GM12864 (cell line): Measurements from ENCODE around the gene NUAK1.

Source experiments
- DNase-seq: peaks from one replicate; pipeline ENCODE4 v3.0.0-alpha.2; 2011; ENCODE audit warnings: low read depth
- H3K4me3 ChIP-seq: 2 replicates; pipeline ENCODE4 v1.5.1; 2011; ENCODE audit warnings: mild to moderate bottlenecking, low read depth, low read length, control low read depth
- TF ChIP-seq, protein P1 (sequence below): IDR thresholded peaks from 2 replicates; pipeline ENCODE4 v1.5.1; 2011; ENCODE audit warnings: low read depth, mild to moderate bottlenecking, moderate library complexity, low read length, control low read depth, inconsistent platforms; ENCODE audit errors: missing control alignments

Gene NUAK1

DNA sequence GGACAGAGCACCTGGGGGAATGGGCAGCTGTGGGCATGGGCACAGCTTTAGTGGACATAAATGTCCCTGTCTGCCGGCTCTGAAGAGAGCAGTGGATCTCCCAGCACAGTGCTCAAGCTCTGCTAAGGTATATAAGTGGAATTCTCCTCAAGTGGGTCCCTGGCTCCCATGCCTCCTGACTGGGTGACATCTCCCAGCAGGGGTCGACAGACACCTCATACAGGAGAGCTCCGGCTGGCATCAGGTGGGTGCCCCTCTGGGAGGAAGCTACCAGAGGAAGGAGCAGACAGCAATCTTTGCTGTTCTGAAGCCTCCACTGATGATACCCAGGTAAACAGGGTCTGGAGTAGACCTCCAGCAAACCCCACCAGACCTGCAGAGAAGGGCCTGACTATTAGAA is 25.0 kb upstream of the NUAK1 start:
- no peak for DNase-seq
- H3K4me3 ChIP-seq: no peak overlapping the region
- TF ChIP-seq, protein P1, sequence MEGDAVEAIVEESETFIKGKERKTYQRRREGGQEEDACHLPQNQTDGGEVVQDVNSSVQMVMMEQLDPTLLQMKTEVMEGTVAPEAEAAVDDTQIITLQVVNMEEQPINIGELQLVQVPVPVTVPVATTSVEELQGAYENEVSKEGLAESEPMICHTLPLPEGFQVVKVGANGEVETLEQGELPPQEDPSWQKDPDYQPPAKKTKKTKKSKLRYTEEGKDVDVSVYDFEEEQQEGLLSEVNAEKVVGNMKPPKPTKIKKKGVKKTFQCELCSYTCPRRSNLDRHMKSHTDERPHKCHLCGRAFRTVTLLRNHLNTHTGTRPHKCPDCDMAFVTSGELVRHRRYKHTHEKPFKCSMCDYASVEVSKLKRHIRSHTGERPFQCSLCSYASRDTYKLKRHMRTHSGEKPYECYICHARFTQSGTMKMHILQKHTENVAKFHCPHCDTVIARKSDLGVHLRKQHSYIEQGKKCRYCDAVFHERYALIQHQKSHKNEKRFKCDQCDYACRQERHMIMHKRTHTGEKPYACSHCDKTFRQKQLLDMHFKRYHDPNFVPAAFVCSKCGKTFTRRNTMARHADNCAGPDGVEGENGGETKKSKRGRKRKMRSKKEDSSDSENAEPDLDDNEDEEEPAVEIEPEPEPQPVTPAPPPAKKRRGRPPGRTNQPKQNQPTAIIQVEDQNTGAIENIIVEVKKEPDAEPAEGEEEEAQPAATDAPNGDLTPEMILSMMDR: no peak

DNA sequence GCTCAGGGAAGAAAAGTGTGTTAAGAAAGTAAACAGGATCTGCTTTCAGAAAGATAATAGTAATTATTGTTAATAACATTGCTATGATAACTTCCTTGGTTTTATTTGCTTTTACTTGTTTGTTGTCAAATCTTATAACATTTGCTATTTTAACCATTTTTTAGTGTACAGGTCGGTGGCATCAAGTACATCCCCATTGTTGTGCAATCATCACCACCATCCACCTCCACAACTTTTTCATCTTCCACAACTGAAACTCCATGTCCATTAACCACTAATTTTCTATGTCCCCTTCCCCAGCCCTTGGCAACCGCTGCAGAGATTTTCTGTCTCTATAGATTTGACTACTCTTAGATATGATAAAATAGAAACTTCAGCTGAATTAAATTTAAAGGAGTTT is 22.7 kb upstream of the NUAK1 start:
- DNase-seq: no peak
- TF ChIP-seq, protein P1: no peak
- H3K4me3 ChIP-seq: no peak overlapping the region

DNA sequence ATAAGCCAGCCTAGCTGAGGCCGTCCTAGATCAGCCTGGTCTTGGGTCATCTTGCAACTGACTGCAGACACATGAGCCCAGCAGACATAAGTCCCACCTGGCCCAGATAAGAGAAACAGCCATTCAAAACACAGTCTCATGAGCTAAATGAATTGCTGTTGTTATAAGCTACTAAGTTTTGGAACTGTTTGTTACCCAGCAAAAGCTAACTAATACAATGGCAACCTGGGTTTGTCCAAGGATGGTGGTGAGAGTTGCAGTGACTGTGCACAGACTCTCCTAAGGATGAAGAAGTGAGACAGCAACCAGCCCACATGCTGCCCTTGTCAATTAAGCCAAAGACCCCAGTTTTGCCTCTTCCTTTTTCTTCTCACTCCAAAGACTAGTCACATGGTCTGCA is 22.2 kb upstream of the NUAK1 start:
- TF ChIP-seq, protein P1: no peak
- H3K4me3 ChIP-seq: no peak overlapping the region
- DNase-seq: no peak

DNA sequence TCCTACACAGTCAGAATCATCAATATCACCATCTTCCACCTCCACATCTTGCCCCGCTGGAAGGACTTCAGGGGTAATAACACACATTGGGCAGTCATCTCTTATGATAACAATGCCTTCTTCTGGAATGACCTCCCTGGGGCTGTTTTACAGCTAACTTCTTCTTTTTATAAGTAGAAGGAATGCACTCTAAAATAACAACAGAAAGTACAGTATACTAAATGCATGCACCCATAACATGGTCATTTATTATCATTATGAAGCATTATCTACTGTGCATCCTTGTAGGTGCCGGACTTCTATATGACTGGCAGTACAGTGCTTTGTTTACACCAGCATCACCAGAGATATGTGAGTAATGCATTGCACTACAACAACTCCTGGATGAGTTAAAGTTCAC is 19.0 kb upstream of the NUAK1 start:
- TF ChIP-seq, protein P1: no peak
- H3K4me3 ChIP-seq: no peak overlapping the region
- DNase-seq: no peak

GRCh38 chr12:106154751-106155273 is 16.1 kb upstream of the NUAK1 start:
- TF ChIP-seq, protein P1: no peak
- no peak overlapping the region for H3K4me3 ChIP-seq
- no peak for DNase-seq

- TF ChIP-seq, protein P1: no peak
- DNase-seq: no peak
These were observed 13.6 kb upstream of the NUAK1 start for GRCh38 chr12:106152334-106152733.

GRCh38 chr12:106150555-106150954 is 11.8 kb upstream of the NUAK1 start:
- no peak for DNase-seq
- H3K4me3 ChIP-seq: no peak overlapping the region
- TF ChIP-seq, protein P1: no peak

More at GRCh38 chr12:106152334-106152733, 13.6 kb upstream of the NUAK1 start:
- H3K4me3 ChIP-seq: no peak overlapping the region
